DND-41 (cell line): ENCODE data around the gene RBFA.

Experiments
- CTCF ChIP-seq: IDR thresholded peaks from 2 replicates; pipeline ENCODE4 v1.5.1; 2012; ENCODE audit warnings: borderline replicate concordance, low read length, moderate library complexity, mild to moderate bottlenecking; ENCODE audit not compliant: poor library complexity, severe bottlenecking; ENCODE audit errors: extremely low read depth
- EZH2 ChIP-seq: IDR thresholded peaks from 3 replicates; pipeline ENCODE4 v1.6.1; 2012; ENCODE audit warnings: borderline replicate concordance, low read depth, mild to moderate bottlenecking, moderate library complexity, low read length, inconsistent platforms; ENCODE audit not compliant: severe bottlenecking

DNA sequence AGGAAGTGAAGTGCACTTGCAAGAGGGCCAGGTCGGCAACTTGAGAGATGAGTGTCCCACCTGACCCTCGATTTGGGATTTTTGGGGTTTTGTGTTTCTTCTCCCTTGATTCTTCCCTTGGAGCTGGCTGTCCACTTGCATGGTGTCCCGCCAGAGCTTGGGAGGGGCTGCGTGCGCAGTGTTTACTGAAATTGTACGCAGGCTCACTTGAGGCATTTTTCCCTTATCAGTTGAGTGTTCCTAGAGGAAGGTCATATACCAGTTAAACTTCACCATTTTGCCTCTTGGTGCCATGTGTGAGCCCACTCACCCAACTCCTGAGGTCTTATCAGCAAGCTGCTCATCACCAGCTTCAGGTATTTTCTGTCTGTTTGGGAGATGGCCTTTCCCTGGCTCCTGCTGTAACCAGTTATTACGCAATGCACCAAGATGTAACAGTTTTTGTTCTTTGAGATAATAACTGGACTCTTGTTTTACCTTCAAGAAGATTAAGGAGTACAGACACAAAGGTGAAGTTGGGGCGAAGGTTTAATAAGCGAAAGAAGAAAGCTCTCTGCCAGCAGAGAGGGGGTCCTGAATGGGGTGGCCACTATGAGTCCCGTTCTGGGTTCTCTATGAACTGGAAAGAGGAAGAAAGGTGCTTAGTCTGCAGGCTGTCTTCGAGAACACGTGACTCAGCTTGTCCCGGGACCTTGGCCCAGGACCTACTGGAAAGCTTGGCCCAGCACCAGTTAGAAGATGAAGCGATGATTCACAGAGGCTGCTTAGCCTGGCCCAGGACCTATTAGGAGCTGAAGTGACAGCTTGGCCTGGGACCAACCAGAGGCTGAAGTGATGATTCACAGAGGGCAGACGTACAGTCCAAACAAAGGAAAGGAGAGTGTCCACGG, 24.3 kb upstream of the RBFA start:
- TF ChIP-seq CTCF (no peak), EZH2 (no peak)
